ENCODE data around the gene TMEM45A.

DNA sequence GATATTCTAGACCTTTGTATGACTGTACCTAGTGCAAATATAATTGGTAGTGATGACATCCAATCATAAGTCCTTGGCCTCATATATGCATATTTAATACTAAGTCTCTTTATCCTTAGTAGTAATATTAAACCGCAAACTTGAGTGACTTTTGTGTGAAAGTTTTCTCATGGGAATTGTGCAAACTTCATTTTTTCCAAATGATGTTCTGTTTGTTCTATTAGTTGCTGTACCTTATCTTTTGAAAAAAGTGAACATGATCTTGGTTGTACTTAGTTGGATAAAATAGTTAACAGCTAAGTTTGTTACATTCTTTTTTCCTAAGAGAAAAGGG lies 43.2 kb downstream of the TMEM45A start:
- TF ChIP-seq BHLHE40 (IDR thresholded peaks at IDR 0.05; ENCODE audit: borderline replicate concordance) (no peak), ZNF384 (IDR thresholded peaks at IDR 0.05) (no peak), HDGF (IDR thresholded peaks at IDR 0.05; ENCODE audit: borderline replicate concordance) (no peak), SUZ12 (IDR thresholded peaks at IDR 0.05) (no peak), CTBP1 (IDR thresholded peaks at IDR 0.05; ENCODE audit: borderline replicate concordance) (no peak), TARDBP (IDR thresholded peaks at IDR 0.05) (no peak), FOXM1 (IDR thresholded peaks at IDR 0.05; ENCODE audit: borderline replicate concordance) (no peak), ELF4 (IDR thresholded peaks at IDR 0.05) (no peak), FOXK2 (IDR thresholded peaks at IDR 0.05) (no peak)
- TF ChIP-seq, protein P1, sequence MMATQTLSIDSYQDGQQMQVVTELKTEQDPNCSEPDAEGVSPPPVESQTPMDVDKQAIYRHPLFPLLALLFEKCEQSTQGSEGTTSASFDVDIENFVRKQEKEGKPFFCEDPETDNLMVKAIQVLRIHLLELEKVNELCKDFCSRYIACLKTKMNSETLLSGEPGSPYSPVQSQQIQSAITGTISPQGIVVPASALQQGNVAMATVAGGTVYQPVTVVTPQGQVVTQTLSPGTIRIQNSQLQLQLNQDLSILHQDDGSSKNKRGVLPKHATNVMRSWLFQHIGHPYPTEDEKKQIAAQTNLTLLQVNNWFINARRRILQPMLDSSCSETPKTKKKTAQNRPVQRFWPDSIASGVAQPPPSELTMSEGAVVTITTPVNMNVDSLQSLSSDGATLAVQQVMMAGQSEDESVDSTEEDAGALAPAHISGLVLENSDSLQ (IDR thresholded peaks at IDR 0.05): no peak
